Thoracic aorta (tissue), 2 donors: ENCODE measurements around the gene BRMS1. TPM values are rescaled to one million over a fixed set of nuclear protein-coding genes. Genes with fewer than 3 reads are reported as not detected.
"Not testable (repeated sequence)": the region's sequence is repeated elsewhere in the genome, so short reads cannot be mapped to it uniquely, and the experiment has no call there.

Source experiments
- ATAC-seq: fragments of 150-250 bp; one replicate; pipeline ENCODE4 v1.8.0; 2017; ENCODE audit warnings: low read depth; ENCODE audit not compliant: insufficient number of reproducible peaks, low FRiP score
- DNase-seq: peaks from one replicate; pipeline ENCODE4 v3.0.0-alpha.2; 2020; ENCODE audit warnings: low spot score
- H3K27ac ChIP-seq, 2 donors: fragments of 200-600 bp; sonication (generic); 1 replicate in 1 of 2; 2 replicates in 1 of 2; pipeline ENCODE4 v1.5.1; 2016; ENCODE audit warnings: mild to moderate bottlenecking in 2 of 2, moderate library complexity in 2 of 2
- H3K27me3 ChIP-seq: fragments of 200-600 bp; sonication (generic); replicated peaks from 2 replicates; pipeline ENCODE4 v1.6.0; 2016; ENCODE audit warnings: mild to moderate bottlenecking; ENCODE audit not compliant: insufficient read depth
- H3K36me3 ChIP-seq: fragments of 200-600 bp; sonication (generic); one replicate; pipeline ENCODE4 v1.5.1; 2016
- H3K4me1 ChIP-seq, 2 donors: fragments of 200-600 bp; sonication (generic); 1 replicate in 1 of 2; 2 replicates in 1 of 2; pipeline versions ENCODE4 v1.5.1 to v1.6.0; 2016; ENCODE audit warnings: low read depth in 2 of 2, mild to moderate bottlenecking in 1 of 2; ENCODE audit not compliant: control insufficient read depth in 1 of 2
- H3K4me3 ChIP-seq: fragments of 200-600 bp; sonication (generic); 2 replicates; pipeline ENCODE4 v1.5.1; 2016; ENCODE audit warnings: mild to moderate bottlenecking
- H3K9me3 ChIP-seq: fragments of 200-600 bp; sonication (generic); 2 replicates; pipeline ENCODE4 v1.5.1; 2016
- total RNA-seq, 2 donors: library from RNA; depleted of rRNA; stranded (reverse); fragments of >200 nt; gene quantifications; one replicate each; pipeline versions ENCODE4 v1.1.0 to v1.2.3, GENCODE V29; 2016
- TF ChIP-seq, protein P1 (sequence below): fragments of 200-600 bp; sonication (generic); IDR thresholded peaks from one replicate; pipeline ENCODE4 v1.5.1; 2019; ENCODE audit warnings: antibody characterized with exemption

The BRMS1 gene
- total RNA-seq, 2 donors from 2014 or later, result 35.0 to 48.1 TPM

DNA sequence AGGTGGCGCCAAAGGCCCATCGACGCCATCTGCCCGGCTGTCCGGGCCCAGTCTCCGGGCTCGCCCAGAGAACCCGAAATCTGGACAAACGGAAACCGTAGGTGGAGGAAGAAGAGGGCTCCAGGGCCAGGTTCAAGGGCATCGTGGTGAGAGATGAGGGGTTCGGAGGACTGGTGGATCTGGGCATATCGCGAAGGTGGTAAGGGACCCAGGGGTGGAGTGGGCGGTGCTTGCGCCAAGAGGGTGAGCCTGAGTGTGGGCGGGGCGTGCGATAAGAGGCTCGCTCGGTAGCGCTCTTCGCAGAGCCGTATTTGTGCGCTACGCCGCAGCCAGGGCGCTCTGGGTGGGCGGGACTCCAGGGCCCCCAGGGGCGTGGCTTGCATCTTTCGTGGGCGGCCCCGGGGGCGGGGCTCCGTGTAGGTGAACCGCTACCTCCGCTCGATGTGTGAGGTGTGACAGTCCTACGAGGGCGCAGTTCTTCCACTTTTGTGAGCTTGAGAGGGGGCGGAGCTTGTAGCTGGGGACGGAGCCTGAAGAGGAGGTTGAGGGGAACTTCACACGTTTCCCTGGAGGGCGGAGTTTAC, 32.8 kb downstream of the BRMS1 start:
- peaks cover 6 to 25% of the 10 kb centered on the region in 2 donors for H3K4me1 ChIP-seq
- H3K4me3 ChIP-seq, result peak overlapping the region; percentile 78
- DNase-seq, result peak; percentile 70
- peak; percentile 53 for ATAC-seq
- peaks cover 5% of the 10 kb centered on the region for H3K27me3 ChIP-seq
- no peaks in the 10 kb centered on the region for H3K36me3 ChIP-seq
- no peaks in the 10 kb centered on the region for H3K9me3 ChIP-seq
- TF ChIP-seq, protein P1, sequence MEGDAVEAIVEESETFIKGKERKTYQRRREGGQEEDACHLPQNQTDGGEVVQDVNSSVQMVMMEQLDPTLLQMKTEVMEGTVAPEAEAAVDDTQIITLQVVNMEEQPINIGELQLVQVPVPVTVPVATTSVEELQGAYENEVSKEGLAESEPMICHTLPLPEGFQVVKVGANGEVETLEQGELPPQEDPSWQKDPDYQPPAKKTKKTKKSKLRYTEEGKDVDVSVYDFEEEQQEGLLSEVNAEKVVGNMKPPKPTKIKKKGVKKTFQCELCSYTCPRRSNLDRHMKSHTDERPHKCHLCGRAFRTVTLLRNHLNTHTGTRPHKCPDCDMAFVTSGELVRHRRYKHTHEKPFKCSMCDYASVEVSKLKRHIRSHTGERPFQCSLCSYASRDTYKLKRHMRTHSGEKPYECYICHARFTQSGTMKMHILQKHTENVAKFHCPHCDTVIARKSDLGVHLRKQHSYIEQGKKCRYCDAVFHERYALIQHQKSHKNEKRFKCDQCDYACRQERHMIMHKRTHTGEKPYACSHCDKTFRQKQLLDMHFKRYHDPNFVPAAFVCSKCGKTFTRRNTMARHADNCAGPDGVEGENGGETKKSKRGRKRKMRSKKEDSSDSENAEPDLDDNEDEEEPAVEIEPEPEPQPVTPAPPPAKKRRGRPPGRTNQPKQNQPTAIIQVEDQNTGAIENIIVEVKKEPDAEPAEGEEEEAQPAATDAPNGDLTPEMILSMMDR, result no peak
- peak overlapping the region; percentile 77 to 79 for H3K27ac ChIP-seq

DNA sequence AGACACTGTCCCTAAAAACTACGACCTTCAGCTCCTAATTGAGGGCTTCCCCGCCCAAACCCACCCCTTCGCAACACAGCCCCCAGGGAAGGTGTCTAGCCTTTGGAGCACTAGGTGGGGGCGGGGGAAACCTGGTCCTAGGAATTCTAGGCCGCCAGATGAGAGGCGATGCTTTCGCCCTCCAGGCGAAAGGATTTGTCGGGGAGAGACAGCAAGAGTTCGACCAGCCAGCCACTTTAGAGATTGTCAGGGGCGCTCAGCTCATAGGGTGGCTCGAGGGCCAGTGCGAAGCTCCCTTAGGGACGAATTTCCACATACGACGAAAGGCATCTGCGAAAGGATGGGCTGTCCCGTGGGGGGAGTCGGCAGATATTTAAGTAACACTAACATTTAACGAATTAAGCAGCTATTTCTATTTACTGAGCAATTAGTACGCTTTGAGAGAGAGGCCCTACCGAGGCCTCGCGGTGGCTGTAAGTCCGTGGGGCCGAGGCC, 33.4 kb downstream of the BRMS1 start:
- ATAC-seq (no peak), DNase-seq (no peak)
- Histone ChIP-seq H3K4me1 (peaks cover 3 to 22% of the 10 kb centered on the region in 2 donors), H3K4me3 (peak overlapping the region; percentile 78), H3K36me3 (no peaks in the 10 kb centered on the region), H3K27me3 (peaks cover 5% of the 10 kb centered on the region), H3K27ac (peak overlapping the region; percentile 77 to 79), H3K9me3 (no peaks in the 10 kb centered on the region)
- TF ChIP-seq, protein P1, result peak; percentile 78

DNA sequence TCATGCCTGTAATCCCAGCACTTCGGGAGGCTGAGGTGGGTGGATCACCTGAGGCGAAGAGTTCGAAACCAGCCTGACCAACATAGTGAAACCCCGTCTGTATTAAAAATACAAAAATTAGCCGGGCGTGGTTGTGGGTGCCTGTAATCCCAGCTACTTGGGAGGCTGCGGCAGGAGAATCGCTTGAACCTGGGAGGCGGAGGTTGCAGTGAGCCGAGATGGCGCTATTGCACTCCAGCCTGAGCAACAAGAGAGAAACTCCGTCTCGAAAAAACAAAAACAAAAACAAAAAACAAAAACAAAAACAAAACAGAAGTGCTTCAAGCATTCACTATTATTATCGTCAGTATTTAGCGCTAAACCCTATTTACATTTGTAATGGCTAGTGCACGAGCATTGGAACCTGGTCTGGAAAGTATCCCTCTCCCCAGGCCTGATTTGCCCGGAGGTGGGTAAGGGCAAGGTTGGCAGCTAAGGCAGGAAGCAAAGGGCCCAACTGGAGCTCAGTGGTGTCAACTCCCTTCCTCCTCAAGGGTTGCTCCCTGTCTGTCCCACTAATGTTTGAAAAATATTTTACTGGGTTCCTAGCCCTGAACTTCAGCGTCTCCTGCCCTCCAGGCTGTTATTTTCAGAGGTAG, 34.0 kb downstream of the BRMS1 start:
- peaks cover 0 to 16% of the 10 kb centered on the region in 2 donors for H3K4me1 ChIP-seq
- DNase-seq, H3K36me3 ChIP-seq, ATAC-seq, H3K27ac ChIP-seq, H3K27me3 ChIP-seq, H3K4me3 ChIP-seq, H3K9me3 ChIP-seq: not testable (repeated sequence)

DNA sequence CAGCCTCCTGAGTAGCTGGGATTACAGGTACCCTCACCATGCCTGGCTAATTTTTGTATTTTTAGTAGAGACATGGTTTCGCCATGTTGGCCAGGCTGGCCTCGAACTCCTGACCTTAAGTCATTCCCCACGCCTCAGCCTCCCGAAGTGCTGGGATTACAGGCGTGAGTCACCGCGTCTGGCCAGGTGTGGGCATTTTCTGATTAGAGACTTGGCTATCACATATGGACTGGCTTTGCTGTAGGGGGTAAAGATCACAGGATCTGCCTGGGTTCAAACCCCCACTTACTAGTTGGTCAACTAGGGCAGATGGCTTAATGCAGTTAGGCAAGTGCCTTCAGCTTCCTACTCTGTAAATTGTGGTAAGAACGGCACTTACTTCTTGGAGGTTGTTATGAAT, 34.6 kb downstream of the BRMS1 start:
- Histone ChIP-seq H3K9me3 (no peaks in the 10 kb centered on the region), H3K36me3 (no peaks in the 10 kb centered on the region), H3K27ac (no peak overlapping the region), H3K27me3 (peaks cover 5% of the 10 kb centered on the region), H3K4me1 (peaks cover 0 to 10% of the 10 kb centered on the region in 2 donors), H3K4me3 (no peak overlapping the region)
- DNase-seq (no peak), ATAC-seq (no peak)
- TF ChIP-seq, protein P1, result no peak

DNA sequence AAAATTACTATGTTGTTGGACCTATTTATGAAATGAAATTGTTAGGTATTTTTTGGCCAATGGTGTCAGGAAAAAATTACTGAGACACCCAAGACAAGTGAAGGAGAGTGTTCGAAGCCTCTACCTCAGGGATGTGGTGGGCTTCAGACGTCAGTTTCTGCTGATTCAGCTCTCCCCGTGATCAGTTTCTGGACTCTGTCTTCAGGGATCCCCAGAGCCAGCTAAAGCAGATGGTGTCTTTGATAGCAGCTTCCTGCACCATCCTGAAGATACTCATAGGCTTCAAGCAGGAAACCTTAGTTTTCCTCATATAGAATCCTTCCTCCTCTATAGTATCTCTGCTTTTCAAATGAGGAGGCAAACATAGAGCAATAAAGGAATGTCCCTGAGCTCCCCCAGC, 35.4 kb downstream of the BRMS1 start:
- H3K36me3 ChIP-seq, result no peaks in the 10 kb centered on the region
- no peak overlapping the region for H3K4me3 ChIP-seq
- no peak for ATAC-seq
- no peak for DNase-seq
- no peak overlapping the region for H3K27ac ChIP-seq
- peaks cover 2% of the 10 kb centered on the region for H3K27me3 ChIP-seq
- TF ChIP-seq, protein P1, result no peak
- peaks cover 0 to 10% of the 10 kb centered on the region in 2 donors for H3K4me1 ChIP-seq
- H3K9me3 ChIP-seq, result no peaks in the 10 kb centered on the region
